Measurements from ENCODE around the gene SPATA2L.

DNA sequence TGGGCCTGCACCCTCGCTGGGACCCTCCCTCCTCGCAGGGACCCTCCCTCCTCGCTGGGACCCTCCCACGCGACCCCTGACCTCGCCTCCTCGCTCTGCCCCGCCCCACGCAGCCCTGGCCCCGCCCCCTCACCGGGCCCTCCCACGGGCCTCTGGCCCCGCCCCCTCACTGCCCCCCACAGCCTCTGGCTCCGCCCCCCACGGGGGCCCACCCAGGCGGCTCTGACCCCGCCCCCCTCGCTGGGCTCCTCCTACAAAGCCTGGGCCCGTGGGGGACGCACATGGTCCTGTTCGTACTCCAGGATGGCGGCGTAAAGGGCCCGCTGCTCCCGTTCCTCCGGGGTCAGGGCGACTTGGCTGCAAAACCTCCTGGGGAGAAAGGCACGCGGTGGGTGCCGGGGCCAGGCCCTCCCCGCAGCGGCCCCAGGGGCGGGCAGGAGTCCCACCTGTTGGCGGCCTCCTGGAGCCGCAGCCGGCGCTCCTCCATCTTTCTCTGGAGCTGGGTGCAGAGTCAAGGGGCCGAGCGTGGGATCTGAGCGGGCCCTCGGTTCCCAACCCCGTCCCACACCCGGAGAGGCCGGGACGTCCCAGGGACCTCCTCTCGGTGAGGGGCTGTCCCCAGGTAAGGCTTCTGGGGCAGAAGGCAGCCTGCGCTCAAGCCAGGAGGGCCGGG lies 10.2 kb upstream of the SPATA2L start:
- no peak for TF ChIP-seq EZH2 (IDR thresholded peaks at IDR 0.05; ENCODE audit: low read depth, low read length, severe bottlenecking)
- TF ChIP-seq KDM5A (IDR thresholded peaks at IDR 0.05; ENCODE audit: low read length), result no peak
- peak; percentile 83 for TF ChIP-seq POLR2AphosphoS5 (IDR thresholded peaks at IDR 0.05; ENCODE audit: low read depth, low read length)
- TF ChIP-seq CBX5 (IDR thresholded peaks at IDR 0.05; ENCODE audit: low read depth, low read length), result no peak
- no peak for TF ChIP-seq CREB1 (IDR thresholded peaks at IDR 0.05)
- TF ChIP-seq, protein P1, sequence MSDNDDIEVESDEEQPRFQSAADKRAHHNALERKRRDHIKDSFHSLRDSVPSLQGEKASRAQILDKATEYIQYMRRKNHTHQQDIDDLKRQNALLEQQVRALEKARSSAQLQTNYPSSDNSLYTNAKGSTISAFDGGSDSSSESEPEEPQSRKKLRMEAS (IDR thresholded peaks at IDR 0.05), result peak; percentile 88
- peak in 1 of 2 experiments; percentile 79; a peak in 2 of 3 replicates for TF ChIP-seq POLR2A (IDR thresholded peaks at IDR 0.05; ENCODE audit: control extremely low read depth in 1 of 2, low read depth in 2 of 2, low read length in 2 of 2)

Data from H1 (cell line).